GM12801 (cell line): ENCODE data around the gene SMIM44.

Source experiments
- CTCF ChIP-seq: IDR thresholded peaks from one replicate; pipeline ENCODE4 v1.5.1; 2011; ENCODE audit warnings: control low read depth; ENCODE audit not compliant: insufficient read length; ENCODE audit errors: extremely low read depth

SMIM44 gene

GRCh38 chr19:3440082-3440481 lies 43.2 kb downstream of the SMIM44 start:
- no peak for TF ChIP-seq CTCF

GRCh38 chr19:3434630-3435553 lies 48.3 kb downstream of the SMIM44 start:
- TF ChIP-seq CTCF = no peak

- no peak for TF ChIP-seq CTCF
Measured at GRCh38 chr19:3433805-3434540, 49.3 kb downstream of the SMIM44 start.

- TF ChIP-seq CTCF = no peak
Measured at GRCh38 chr19:3433313-3433712, 49.9 kb downstream of the SMIM44 start.
